Neutrophil (primary cell): Measurements from ENCODE around the gene ABHD1.

Experiments
- H3K27ac ChIP-seq: fragments of 200-600 bp; sonication (generic); 2 replicates; pipeline ENCODE4 v1.5.1; 2016; ENCODE audit warnings: mild to moderate bottlenecking, moderate library complexity
- H3K27me3 ChIP-seq: fragments of 200-600 bp; sonication (generic); 2 replicates; pipeline ENCODE4 v1.6.0; 2016; ENCODE audit warnings: mild to moderate bottlenecking
- H3K36me3 ChIP-seq: fragments of 200-600 bp; sonication (generic); 2 replicates; pipeline ENCODE4 v1.5.1; 2017
- H3K4me1 ChIP-seq, 2 experiments: fragments of 200-600 bp in 1 of 2; sonication (generic) in 1 of 2; 1 replicate in 1 of 2; 2 replicates in 1 of 2; pipeline versions ENCODE4 v1.5.1 to v1.6.1; 2013 to 2016; ENCODE audit warnings: low read depth in 1 of 2, low read length in 1 of 2, mild to moderate bottlenecking in 1 of 2, moderate library complexity in 1 of 2; ENCODE audit not compliant: control insufficient read depth in 1 of 2, insufficient read depth in 1 of 2
- H3K4me3 ChIP-seq, 2 experiments: fragments of 200-600 bp in 1 of 2; sonication (generic) in 1 of 2; 1 replicate in 1 of 2; 2 replicates in 1 of 2; pipeline ENCODE4 v1.5.1; 2013 to 2016; ENCODE audit warnings: low read depth in 1 of 2, low read length in 1 of 2, mild to moderate bottlenecking in 1 of 2, moderate library complexity in 1 of 2
- H3K9me3 ChIP-seq: fragments of 200-600 bp; sonication (generic); 2 replicates; pipeline ENCODE4 v1.5.1; 2016
- CTCF ChIP-seq: fragments of 200-600 bp; sonication (generic); IDR thresholded peaks from 2 replicates; pipeline ENCODE4 v1.5.1; 2016; ENCODE audit warnings: antibody characterized with exemption

Gene ABHD1

GRCh38 chr2:27177441-27178351 is 54.1 kb downstream of the ABHD1 start:
- H3K27me3 ChIP-seq = peaks cover 19% of the 10 kb centered on the region
- H3K4me3 ChIP-seq = no peak overlapping the region
- no peak overlapping the region for H3K27ac ChIP-seq
- H3K4me1 ChIP-seq = no peaks in the 10 kb centered on the region
- H3K9me3 ChIP-seq = no peaks in the 10 kb centered on the region
- H3K36me3 ChIP-seq = no peaks in the 10 kb centered on the region
- TF ChIP-seq CTCF = no peak

DNA sequence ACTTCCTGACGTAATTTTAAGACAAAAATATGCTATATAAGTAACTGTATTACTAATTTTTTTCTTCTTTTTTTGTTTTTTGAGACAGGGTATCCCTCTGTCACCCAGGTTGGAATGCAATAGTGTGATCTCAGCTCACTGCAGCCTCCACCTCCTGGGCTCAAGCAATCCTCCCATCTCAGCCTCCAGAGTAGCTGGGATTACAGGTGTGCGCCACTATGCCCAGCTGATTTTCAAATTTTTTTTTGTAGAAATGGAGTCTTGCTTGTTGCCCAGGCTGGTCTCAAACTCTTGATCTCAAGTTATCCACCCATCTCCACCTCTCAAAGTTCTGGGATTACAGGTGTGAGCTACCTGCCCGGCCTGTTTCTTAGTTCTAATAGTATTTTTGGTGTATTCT is 54.9 kb downstream of the ABHD1 start:
- H3K4me3 ChIP-seq = no peak overlapping the region
- H3K27me3 ChIP-seq = peaks cover 19% of the 10 kb centered on the region

DNA sequence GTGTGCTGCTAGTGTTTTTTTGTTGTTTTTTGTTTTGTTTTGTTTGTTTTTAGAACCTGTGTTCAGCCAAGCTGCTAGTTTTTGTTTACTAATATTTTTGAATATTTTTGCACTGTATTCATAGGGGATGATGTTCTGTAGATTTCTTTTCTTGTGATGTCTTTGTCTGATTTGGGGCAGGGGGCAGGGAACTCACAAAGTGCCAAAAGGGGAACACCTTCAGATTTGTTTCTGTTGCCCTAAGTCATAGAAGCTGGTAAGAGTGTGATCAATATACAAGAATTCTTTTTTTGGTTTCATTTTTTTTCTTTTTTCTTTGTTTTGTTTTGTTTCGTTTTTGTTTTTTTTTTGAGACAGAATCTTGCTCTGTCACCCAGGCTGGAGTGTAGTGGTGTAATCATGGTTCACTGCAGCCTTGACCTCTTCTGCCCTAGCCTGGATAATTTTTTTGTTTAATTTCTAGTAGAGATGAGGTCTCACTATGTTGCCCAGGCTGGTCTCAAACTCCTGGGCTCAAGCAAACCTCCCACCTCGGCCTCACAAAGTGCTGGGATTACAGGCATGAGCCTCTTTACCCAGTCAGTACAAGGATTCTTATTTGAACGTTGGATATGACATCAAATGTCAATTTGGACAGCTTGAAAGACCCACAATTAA is 55.9 kb downstream of the ABHD1 start:
- no peak overlapping the region for H3K27ac ChIP-seq
- no peak for TF ChIP-seq CTCF
- H3K36me3 ChIP-seq = no peaks in the 10 kb centered on the region
- no peaks in the 10 kb centered on the region for H3K9me3 ChIP-seq
- no peaks in the 10 kb centered on the region for H3K4me1 ChIP-seq
- no peak overlapping the region for H3K4me3 ChIP-seq
- H3K27me3 ChIP-seq = peaks cover 19% of the 10 kb centered on the region

More for the DNA sequence above, 54.9 kb downstream of the ABHD1 start:
- Histone ChIP-seq H3K4me1 (no peaks in the 10 kb centered on the region), H3K36me3 (no peaks in the 10 kb centered on the region), H3K27ac (no peak overlapping the region), H3K9me3 (no peaks in the 10 kb centered on the region)
- TF ChIP-seq CTCF = no peak
